Medulla oblongata (tissue), 1 donor: Measurements from ENCODE around the gene GPC3.
"Not testable (repeated sequence)": the region's sequence is repeated elsewhere in the genome, so short reads cannot be mapped to it uniquely, and the experiment has no call there.

Experiments used
- DNase-seq: peaks from one replicate; pipeline ENCODE4 v3.0.0-alpha.2; 2015; ENCODE audit errors: extremely low spot score

The GPC3 gene

DNA sequence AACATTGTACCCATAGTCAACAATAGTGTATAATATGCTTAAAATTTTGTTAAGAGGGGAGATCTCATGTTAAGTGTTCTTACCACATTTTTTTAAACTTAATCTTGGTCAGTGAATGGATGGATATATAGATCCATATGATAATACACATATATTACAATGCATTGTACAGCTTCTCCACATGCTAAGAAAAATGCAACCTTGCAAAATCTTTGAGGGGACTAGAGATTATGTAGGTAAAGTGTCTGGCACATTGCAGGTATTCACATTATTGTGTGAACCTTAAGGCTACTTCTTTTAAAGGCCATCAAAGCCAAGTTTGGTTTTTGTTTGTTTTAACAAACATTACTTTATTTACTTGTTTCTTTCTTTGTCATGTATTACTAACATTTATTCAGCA lies 10.4 kb upstream of the GPC3 start:
- DNase-seq = no peak

DNA sequence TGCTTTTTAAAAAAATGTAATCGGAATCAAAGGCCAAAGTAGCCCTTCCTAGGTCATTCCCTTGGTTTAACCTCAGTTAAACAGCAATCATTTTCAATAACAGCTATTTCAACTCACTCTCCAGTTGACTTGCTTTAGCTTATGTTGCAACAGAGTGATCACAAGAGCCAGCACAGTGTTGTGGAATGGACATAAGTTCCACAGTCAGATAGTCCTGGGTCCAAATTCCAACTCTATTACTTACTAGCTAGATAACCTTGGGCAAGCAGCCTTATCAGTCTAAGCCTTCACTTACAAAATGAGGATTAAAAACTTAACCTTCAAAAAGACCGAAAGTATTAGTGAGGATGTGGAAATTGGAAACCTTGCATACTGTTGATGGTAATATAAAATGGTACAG lies 9.2 kb upstream of the GPC3 start:
- no peak for DNase-seq

DNA sequence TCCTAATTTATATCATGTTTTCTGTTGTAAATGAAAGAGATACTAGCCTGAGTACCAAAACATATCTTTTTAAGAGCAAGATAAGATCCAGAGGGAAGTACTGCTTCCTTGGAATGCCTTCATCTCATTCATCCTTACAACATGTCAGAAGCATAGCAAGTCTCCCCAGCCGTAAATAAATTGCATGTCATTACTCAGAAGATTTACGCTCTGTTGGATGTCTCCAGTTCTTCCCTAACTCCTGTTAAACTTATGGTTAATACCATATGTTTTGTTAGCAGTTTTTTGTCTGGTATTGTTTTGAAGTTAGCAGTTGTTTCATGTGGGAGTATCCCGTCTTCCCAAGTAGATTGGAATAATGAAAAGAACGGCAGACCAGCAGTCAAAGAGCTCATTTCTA lies 7.5 kb upstream of the GPC3 start:
- DNase-seq = no peak

DNA sequence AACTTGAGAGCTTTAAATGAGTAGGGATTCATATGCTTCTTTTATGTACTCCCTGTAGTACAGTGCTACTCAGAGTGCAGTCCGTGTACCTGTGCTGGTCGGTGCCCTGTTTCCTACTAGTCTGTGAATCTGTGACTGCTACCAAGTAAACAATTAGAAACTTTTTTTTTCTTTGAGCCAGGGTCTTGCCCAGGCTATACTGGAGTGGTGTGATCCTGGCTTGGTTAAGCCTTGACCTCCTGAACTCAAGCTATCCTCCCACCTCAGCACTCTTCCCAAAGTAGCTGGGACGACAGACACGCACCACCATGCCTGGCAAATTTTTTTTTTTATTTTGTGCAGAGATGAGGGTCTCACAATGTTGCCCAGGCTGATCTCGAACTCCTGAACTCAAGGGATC lies 6.4 kb upstream of the GPC3 start:
- DNase-seq = no peak

DNA sequence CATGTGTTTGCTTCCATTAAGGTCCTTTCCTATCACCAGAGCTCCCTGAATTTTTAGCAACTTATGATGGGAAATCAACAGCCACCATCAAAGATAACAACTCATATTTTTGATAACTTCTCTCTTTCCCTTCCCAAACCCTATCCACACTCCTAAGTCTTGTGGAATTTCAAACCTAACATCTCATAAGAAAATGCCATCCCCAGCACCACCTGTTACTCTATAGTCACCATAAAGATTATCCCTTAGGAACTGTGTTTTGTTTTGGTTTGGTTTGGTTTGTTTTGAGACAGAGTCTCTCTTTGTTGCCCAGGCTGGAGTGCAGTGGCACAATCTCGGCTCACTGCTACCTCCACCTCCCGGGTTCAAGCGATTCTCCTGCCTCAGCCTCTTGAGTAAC lies 5.7 kb upstream of the GPC3 start:
- DNase-seq = not testable (repeated sequence)

DNA sequence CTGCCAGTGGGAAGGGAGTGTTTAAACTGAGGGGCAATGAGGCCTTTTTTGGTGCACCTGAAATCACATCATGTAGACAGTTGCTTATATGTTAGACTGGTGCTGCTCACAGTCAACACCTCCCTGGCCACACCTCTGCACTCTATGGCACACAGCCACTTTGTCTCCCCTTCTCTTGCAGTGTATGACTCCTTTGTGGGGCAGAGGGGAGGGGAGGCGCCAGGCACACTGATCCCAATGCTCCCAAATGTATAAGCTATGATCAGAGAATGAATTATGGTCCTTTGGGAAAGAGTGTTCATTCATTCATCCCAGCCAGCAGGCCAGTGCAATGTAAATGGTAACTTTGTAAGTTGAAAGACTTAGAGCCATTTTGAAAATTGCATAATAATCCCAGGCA lies 4.6 kb upstream of the GPC3 start:
- no peak for DNase-seq

DNA sequence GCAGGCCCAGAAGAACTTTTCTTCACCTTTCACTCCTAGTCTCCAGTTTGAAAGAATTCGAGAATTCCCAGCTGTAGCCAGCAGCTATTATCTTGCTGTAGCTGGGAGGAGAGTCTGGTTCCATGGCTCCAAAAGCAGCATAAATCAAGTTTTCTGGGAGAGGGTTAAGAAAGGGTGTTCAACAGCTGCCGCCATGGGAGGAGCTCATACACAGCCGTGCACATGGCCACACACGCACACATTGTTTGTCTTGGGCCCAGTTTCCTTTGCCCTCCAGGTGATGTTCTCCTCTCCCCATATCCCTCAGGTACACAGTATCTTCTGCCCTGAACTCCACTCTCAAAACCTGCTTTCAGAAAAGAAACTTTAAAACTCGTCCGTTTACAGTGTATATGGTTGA lies 4.1 kb upstream of the GPC3 start:
- DNase-seq = no peak

DNA sequence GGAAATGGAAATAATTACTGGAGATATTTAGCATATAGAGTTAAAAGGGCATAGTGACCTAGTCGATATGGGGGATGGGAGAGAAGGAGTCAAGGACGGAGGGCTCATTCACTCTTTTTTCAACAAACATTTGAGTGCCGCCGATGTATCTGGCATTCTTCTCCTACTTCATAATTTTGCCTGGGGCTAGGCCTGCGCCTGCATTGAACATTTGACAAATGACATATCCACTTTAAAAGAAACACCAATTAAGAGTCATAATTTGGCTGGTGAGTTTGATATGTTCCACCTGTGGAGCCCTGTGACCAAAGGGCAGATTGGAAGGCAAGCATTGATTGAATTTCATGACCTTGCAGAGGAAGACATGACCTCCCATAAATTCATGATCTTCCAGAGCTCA lies 2.6 kb upstream of the GPC3 start:
- no peak for DNase-seq

DNA sequence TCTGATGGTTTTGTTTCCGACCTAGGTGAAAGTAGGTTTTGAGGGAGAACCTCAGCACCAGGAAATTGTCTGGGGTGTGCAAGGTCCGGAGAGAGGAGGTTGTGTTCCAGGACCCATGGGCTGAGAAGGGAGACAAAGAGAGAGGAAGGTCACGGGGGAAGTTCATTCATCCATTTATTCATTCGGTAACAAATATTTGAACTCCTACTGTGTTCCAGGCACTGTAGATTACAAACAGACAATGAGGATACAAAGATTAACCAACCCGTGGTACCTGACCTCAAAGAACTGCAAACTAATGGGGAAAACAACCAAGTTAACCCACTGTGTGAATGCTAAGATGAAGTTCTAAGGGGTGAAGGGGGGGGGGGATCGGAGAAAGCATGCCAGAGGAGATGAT lies 1.8 kb upstream of the GPC3 start:
- DNase-seq = no peak

DNA sequence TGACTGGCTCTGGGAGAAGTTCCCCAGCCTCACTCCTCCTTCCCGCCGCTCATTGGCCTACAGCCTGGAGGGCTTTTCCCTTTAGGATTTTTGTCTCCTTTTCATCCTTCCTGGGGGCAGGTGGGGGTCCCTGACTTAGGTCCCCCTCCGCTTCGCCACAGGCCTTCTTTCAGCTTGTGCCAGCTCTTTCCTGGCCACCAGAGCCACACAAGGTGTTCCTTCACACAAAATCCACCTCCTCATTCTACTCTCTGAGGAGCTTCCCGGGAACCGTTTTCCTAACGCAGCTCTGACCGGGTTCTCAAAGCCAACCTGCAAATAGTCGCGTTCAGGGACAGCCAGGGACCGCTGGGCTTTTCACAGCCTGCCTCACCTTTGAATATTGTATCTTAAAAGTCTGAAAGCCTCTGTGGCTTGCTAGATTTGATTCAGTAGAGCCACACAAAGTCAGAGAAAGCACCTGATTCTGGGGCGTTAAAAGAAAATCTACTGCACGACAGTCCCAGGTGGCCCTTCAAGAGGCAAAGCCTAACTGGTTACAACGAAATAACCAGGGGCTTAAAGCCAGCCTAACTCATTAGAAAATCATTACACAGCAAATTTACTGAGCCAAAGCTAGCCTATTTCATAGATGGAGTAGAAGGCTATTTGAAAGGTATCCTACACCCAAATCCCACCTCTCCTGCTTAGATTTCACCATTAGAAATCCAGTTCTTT lies 731 bp upstream of the GPC3 start:
- no peak for DNase-seq

DNA sequence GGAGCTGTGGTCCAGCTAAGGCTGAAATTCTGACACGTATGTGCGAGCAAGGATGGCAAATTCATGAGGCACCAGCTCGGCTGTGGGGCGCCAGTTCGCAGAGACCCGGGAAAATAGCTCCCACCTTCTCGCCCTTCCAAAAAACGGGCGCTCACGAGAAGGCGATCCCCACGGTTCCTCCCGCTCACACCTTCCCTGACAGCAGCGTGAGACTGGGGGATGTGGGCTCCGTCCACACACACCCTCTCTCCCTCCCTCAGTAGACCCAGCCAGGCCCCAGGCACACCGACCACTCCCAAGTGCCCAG lies 584 bp downstream of the GPC3 start:
- DNase-seq = no peak

DNA sequence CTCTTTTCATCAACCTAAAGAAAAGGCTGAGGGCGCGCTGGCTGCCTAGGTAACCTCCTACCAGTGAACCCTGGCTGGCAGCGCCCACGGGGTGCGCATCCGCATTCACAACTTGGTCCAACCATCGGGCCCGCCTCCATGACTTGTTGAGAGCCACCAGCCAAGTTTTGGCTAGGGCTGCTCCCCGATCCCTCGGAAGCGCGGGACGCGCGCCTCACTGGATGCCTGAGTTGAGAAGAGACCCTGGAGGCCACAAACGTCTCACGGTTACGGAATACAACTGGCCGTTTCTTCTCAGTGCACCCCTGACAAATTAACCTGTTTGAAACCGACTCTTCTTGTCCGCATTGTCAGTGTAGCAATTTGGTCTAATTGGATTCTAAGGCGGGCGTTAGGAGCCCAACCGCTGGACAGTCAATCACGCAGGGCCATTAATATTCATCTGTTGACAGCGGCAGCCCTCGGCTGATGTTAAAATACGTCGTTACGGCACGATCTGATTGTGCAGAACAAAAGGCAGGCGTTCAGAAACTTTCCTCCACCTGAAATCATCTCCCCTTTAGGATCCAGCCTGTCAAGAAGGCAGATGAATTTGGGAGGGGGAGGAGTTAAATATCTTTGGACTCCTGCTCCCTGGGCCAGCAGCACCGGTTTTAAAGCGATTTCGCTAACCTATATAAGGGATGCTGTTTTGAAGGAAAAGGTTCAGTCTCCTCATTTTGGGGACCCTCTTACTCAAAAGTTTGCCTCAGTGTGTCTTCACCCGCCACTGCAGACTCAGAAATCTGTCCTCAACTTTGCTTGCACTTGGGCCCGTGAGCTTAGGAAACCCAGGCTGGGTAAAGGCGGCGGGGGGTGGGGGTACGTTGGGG lies 1.2 kb downstream of the GPC3 start:
- DNase-seq = no peak

DNA sequence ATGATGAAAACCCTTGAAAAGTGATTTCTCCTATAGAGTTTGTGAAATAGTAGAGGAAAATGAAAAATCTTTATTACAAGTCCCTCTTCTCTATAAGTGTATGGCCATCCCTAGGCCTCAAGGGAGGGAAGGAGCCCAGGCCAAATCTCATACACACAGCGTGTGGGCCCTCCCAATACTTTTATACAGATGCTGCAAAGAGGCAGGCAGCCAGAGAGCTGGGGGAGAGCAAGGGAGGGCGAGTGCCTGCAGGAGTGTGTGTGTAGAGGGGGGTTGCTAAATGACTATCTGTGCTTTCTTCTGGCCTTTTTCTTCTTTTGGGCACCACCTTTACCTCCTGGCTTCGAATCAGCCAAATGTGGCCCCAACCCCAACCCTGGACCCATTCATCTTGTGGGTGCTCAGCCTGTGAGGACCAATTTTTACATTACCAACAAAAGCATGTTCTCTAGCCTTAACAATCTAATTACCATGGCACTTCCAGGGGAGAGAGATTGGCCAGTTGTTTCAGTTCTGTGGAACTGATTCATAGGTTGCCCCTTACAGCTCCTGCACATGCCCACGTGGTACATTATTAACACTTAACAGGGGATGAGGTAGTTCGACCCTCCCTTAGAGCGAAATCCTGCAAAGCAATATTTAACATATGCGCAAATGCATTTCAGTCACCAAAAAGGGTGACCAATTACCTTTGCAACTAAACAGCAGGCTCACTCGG lies 2.0 kb downstream of the GPC3 start:
- no peak for DNase-seq

DNA sequence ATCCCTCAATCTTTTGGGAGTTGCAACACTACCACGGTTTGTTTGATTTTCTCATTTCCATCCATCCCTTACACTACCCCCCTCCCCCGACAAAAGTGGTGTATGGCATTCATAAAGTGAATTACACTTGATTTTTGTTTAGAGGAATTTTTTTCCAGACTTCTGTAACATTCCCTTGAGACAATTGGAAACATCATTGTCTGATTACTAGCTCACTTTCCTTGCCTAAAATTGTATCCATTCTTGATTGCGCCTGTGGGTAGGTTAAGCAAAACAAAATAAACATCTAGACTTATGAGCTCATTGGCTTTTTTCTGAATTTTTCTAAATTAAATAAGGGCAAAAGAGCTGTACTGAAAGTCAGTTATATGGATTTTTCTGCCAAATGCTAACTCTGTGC lies 3.5 kb downstream of the GPC3 start:
- DNase-seq = no peak

DNA sequence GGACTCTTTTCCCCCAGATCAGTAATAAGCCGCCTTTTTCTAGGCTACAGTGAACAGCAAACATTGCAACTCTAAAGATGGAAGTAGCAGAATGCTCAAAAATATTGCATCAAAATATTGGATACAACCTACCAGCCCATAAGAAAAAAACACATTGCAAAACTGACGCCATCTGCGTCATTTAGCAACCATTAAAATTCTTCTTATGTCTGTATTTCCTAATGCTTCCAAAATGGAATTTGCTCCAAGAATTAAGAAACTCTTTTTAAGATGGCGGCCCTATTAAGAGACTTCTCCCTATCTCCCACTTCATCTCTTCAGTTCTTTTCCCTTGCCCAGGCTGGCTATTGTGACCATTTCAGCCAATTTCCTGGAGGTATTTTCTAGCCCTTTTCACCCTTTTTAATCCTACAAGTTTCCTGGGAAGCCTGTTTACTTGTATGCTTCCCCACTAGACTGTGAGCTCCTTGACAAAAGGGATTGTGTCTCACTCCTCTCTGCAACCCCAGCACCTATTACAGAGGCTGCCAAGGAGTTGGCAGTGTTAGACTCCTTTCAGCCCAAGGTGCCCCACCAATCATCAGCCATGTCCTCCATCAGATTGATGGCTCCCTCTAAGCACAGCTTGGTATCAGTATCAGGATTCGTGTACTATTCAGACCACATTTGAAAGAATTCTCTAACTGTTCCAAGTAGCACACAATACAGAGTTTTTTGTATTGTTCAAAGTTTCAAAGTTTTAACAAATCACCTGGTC lies 4.4 kb downstream of the GPC3 start:
- DNase-seq = no peak

DNA sequence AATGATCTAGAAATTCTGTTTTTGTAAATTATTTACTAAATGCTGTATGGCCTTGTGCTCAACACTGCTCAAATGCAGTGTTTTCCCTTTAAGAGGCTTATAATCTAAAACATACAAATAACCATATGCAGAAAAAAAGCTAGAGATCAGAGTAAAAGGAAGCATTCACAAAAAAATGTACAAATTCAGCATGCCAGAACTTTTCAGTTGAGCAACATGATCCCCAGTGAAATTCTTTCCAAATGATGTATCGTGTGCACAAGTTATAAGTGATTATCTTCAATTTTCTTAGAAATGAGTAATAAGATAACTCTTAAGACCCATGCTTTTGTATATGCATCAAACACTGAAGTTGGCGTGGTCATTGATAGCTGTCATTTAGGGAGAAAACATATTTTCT lies 5.0 kb downstream of the GPC3 start:
- no peak for DNase-seq

DNA sequence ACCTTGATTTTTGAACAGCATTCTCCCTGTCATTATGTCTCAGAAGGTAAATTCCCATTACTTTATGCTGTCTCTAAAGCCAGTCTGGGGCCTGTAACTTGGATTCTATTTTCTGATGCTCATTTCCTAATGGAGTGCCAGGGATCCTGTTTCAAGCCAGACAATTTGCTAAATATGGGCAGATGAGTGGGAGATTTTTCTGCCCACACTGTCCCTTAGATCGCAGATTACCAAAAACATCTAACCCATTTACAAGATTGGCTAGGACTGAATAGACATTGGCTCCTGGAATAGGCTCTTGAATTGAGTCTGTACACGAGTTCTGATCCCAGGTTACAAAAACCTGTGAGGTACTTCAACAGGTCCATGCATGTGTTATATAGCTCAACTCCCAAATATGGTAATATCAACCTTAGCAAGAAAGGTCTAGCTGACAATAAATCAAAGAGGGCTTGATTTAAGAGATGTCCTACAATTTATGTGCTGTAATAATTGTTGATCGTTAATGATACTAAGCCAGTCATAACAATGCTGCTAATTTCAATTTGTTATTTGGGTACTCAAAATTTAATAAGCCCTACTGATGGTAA lies 5.7 kb downstream of the GPC3 start:
- DNase-seq = no peak

DNA sequence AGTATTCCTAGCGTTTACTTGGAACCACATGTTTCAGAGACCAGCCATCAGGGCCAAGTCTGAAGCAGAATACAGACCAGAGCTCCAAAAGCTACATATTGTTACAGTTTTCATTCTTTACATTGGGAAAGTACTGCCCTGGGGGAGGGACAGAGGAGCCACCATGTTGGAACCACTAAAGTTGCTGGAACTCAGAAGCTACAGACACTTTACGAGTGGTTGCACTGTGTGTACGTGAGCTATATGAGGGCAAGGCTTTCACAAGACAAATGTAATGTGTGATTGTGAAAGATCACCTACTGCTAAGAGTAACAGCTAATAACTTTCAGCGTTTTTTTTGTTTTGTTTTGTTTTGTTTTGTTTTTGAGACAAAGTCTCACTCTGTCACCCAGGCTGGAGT lies 11.7 kb downstream of the GPC3 start:
- no peak for DNase-seq

DNA sequence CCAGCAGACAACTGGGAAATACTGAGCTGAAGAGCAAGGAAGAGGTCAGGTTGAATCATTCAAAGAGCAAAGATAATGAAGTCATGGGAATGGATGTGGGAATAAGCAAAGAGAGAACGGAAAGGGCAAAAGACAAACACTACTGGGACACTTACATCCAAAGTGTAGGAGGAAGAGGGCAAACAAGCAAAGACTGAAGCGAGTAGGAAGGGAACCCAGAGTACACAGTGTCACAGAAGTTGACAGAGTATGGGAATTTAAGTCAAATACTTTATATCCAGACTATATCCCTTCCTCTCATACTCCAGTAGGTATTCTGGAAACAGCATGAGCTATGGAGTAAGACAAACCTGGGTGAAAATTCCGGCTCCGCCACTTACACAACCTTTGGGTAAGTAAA lies 12.5 kb downstream of the GPC3 start:
- DNase-seq = no peak

DNA sequence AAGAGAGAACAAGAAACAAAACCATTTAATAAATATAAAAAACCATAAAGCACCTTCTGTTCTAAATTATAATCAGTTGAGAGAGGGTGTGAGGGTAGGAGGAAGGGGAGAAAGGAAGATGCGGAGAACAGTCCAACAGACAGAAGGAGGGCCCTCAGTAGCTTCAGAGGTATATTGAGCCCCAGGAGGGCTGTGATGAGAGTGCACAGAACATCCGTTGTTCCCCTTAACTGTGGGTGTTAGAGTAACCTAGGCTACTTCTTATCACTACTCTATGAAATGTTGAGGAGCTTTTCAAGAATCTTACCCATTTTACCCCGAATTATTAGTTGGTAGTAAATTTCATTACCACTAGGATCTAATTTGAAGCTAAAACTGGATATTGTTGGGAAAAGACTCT lies 13.8 kb downstream of the GPC3 start:
- no peak for DNase-seq

DNA sequence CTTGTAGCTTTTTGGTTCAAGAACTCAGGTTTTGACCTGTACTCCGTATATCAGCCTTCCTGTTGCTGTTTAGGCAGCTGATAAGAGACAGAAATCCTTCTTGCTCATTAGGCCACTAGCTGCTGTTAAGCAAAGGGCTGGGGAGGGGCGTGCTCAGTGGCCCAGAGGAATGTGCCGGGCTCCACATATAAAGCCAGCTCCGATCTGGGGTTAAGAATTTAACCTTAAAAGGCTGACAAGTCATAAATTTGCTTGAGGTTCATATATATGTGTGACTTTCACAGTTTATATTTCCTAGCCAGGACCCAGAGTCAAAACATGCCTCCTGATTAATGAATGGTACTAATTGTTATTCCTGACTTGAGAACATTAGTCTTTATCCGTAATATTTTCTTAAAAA lies 15.3 kb downstream of the GPC3 start:
- DNase-seq = no peak

DNA sequence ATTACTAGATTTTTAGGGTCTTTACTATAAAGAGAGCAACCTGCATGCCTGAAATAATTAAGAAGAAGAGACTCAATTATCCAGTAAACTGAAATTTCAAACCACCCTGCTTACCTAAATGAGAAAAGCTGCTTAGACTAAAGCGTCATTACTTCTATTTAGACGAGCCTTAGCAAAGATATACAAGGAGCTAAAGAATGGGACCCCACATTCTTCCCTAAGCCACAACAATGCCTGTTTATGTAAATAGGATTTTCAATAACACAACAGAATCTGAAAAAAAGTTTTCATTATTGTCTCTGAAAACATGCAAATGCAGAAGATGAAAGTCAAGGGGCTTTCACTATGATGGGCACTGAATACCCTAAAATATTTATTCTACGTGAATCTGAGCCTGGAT lies 16.2 kb downstream of the GPC3 start:
- DNase-seq = no peak
